ENCODE data around the gene KATNAL2. TPM values are rescaled to one million over a fixed set of nuclear protein-coding genes. Genes with fewer than 3 reads are reported as not detected.

Gene KATNAL2
- polyA plus RNA-seq, 2 of the 4 experiments (the other 2 are of a cell fraction): 4.0 to 5.4 TPM

GRCh38 chr18:46910856-46911255, 6.5 kb upstream of the KATNAL2 start:
- ChIA-PET CTCF (no interaction called here), POLR2A (no interaction called here)
- H3K4me1 ChIP-seq: peaks cover 2% of the 10 kb centered on the region; the same call in 1 of the 3 replicates
- 92% methylated on average over 3 of the region's 3 CpGs for WGBS (ENCODE audit: missing lambda C conversion rate)
- H3K9me3 ChIP-seq: no peaks in the 10 kb centered on the region
- no peak for DNase-seq (ENCODE audit: low read depth in 1 of 2, low spot score in 1 of 2)
- no peak overlapping the region for H3K4me3 ChIP-seq
- TF ChIP-seq E2F6 (IDR thresholded peaks at IDR 0.05; ENCODE audit: borderline replicate concordance, low read depth): no peak
- TF ChIP-seq FOXS1 (CRISPR knock-in tag; IDR thresholded peaks at IDR 0.05): no peak
- TF ChIP-seq SREBF2 (IDR thresholded peaks at IDR 0.05): no peak
- TF ChIP-seq PBX3 (IDR thresholded peaks at IDR 0.05): no peak
- no peak for TF ChIP-seq MAZ (IDR thresholded peaks at IDR 0.05; ENCODE audit: borderline replicate concordance, low read depth, low read length)
- TF ChIP-seq NFE2L2 (conservative IDR thresholded peaks at IDR 0.05; ENCODE audit: low read length): no peak
- TF ChIP-seq ELK1 (IDR thresholded peaks at IDR 0.05; ENCODE audit: low read depth, low read length): no peak
- TF ChIP-seq HDAC2 (IDR thresholded peaks at IDR 0.05): no peak
- TF ChIP-seq PHF8 (IDR thresholded peaks at IDR 0.05; ENCODE audit: borderline replicate concordance, low read depth): no peak
- TF ChIP-seq CTCF (IDR thresholded peaks at IDR 0.05): no peak
- TF ChIP-seq CBX2 (IDR thresholded peaks at IDR 0.05; ENCODE audit: borderline replicate concordance, low read depth): no peak
- TF ChIP-seq RNF2 (IDR thresholded peaks at IDR 0.05; ENCODE audit: borderline replicate concordance, low read depth): no peak
- FAIRE-seq: no peak
- ATAC-seq: no peak
- no peak overlapping the region for H3K27ac ChIP-seq
- no peak overlapping the region for H3K4me2 ChIP-seq

- no peak for DNase-seq (ENCODE audit: low read depth in 1 of 2, low spot score in 1 of 2)
- Histone ChIP-seq H3K4me2 (peak overlapping the region; percentile 77), H3K4me1 (peaks cover 12% of the 10 kb centered on the region; the same call in 1 of the 3 replicates), H3K4me3 (peak overlapping the region; percentile 96), H3K27ac (peak overlapping the region in 1 of 2 experiments; percentile 95; a peak in 4 of 6 replicates), H3K9me3 (no peaks in the 10 kb centered on the region)
- TF ChIP-seq HOXA7 (CRISPR knock-in tag; IDR thresholded peaks at IDR 0.05) (no peak), ZC3H11A (IDR thresholded peaks at IDR 0.05) (no peak), CTCF (IDR thresholded peaks at IDR 0.05) (no peak), EP300 (IDR thresholded peaks at IDR 0.05) (no peak), TP53 (CRISPR knock-in tag; IDR thresholded peaks at IDR 0.05) (no peak), KDM1A (IDR thresholded peaks at IDR 0.05; ENCODE audit: low read depth) (no peak), CBX2 (IDR thresholded peaks at IDR 0.05; ENCODE audit: borderline replicate concordance, low read depth) (no peak), MAFK (IDR thresholded peaks at IDR 0.05; ENCODE audit: partially characterized antibody) (no peak), NFE2L2 (conservative IDR thresholded peaks at IDR 0.05; ENCODE audit: low read length) (no peak), CEBPB (IDR thresholded peaks at IDR 0.05) (no peak), RCOR1 (IDR thresholded peaks at IDR 0.05; ENCODE audit: low read depth, low read length) (no peak), ZSCAN20 (CRISPR knock-in tag; IDR thresholded peaks at IDR 0.05) (no peak), HEYL (CRISPR knock-in tag; IDR thresholded peaks at IDR 0.05) (no peak), SMC3 (IDR thresholded peaks at IDR 0.05) (no peak), USF2 (IDR thresholded peaks at IDR 0.05) (no peak), FOSL2 (IDR thresholded peaks at IDR 0.05) (no peak), FOSL2 (CRISPR knock-in tag; IDR thresholded peaks at IDR 0.05) (no peak), PBX3 (IDR thresholded peaks at IDR 0.05) (no peak), HDAC2 (IDR thresholded peaks at IDR 0.05) (no peak)
- ChIA-PET CTCF (no interaction called here), POLR2A (no interaction called here)
- FAIRE-seq: no peak
- WGBS (ENCODE audit: missing lambda C conversion rate): 78% methylated on average over 12 of the region's 12 CpGs
- no peak for ATAC-seq
Observed at GRCh38 chr18:46915800-46916550, 1.4 kb upstream of the KATNAL2 start.

Data from A549 (cell line).